ENCODE measurements around the gene PCLO.

DNA sequence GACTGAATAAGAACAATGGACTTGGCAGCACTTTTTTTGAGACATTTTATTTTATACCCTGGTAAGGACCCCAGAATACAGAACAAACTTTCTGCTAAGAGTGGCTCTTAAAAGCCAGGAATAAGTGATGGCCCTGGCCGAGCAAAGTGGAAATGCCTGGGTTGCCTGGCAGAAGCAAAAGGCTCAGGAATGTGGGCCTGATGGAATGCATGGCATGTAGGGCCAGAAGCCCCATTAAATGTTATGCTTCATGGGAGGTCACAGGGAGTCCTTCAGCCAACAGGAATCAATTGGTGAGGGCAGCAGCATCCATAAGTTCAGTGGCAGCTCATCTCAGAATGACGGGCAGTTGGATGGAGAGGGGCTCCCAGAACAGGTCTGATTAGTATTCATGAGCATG lies 417.6 kb downstream of the PCLO start:
- TF ChIP-seq NR2C2 (CRISPR knock-in tag; IDR thresholded peaks at IDR 0.05) (no peak), NR2C2 (tag; IDR thresholded peaks at IDR 0.05) (no peak), YY1 (IDR thresholded peaks at IDR 0.05; ENCODE audit: borderline replicate concordance in 1 of 3, control insufficient read depth in 1 of 3, extremely low read depth in 1 of 3, insufficient read depth in 3 of 3, insufficient read length in 1 of 3, insufficient replicate concordance in 2 of 3, low read depth in 1 of 3, low read length in 2 of 3) (no peak), FOXK2 (conservative IDR thresholded peaks at IDR 0.05 in 1 of 2, IDR thresholded peaks at IDR 0.05 in 1 of 2; ENCODE audit: low read depth in 2 of 2) (no peak), BRD4 (IDR thresholded peaks at IDR 0.05) (no peak), SP1 (CRISPR knock-in tag; IDR thresholded peaks at IDR 0.05) (no peak)
